GM18867 (cell line): ENCODE data around the gene IL11RA.

Source experiments
- ATAC-seq: cut with Tn5 transposase; IDR thresholded peaks from one replicate; pipeline ENCODE4 v1.9.1; 2021; ENCODE audit warnings: mild to moderate bottlenecking, moderate library complexity; ENCODE audit not compliant: unreplicated experiment

The IL11RA gene

DNA sequence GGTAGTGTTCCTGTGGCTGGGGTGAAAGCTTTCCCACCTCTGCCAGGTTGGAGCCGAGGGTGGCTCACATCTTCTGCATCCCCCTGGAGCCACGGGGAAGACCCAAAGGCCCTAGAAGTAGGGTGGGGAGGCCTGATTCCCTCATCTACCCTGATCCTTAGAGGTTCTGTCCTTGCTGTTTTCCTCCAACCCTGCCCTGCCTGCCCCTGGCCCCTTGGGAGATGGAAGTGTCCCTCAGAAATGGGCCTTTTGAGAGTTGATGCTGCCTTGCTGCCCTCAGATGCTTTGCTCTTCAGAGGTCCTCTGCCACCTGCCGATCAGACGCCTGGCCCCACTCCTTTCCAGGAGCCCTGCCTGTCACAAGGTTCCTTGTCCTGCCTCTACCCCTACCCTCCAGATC, 32.8 kb downstream of the IL11RA start:
- no peak for ATAC-seq

DNA sequence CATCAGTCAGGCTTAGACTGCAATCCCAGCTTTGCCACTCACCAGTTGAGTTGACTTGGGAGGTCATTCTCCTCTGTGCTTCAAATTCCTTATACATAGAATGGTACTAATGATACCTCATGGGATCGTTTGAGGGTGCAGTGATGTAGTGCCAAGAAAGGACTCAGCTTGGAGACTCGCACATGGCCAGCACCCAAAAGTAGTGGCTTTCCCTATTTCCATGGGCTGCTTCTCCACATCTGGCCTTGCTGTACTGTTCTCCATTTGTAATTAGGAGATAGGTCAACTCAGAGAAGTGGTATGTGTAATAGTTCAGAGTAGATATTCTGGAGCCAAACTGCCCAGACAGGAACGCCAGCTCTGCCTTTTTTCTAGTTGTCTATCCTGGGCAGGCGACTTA, 33.6 kb downstream of the IL11RA start:
- no peak for ATAC-seq

DNA sequence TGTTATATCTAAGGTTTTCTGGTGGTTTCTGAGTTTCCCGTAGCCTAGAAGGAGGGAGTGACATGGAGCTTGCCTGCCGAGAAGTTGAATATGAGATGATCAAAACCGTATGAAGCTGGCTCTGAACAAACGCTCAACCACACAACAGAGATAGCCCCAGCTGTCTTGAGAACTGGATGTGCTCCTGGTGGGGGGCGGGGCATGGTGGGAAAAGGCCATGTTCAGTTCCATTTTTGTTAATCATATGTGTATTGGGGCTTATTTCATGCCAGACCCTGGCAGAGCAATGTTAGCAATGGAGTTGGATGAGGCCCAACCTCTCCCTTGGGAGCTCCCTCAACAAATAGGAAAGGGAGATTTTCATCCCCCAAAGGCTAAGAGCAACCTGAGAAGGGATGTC, 34.2 kb downstream of the IL11RA start:
- no peak for ATAC-seq

DNA sequence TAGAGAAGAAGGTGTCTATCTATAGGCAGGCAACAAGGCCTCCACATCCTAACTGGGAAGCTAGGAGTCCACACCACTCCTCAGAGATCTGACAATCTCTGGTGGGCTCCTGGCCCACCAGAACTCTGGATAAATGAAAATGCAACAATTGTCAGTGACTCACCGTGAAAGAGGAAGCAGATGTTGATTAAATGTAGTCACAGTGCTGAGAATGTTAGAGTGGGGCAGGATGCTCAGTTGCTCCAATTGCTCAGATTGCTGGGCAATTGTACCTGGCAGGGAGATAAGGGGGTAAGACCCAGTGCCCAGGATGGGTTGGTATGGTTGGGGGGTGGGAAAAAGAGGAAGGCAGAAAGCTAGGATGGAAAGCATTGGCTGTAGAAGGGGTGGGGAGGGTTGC, 34.7 kb downstream of the IL11RA start:
- ATAC-seq = no peak

DNA sequence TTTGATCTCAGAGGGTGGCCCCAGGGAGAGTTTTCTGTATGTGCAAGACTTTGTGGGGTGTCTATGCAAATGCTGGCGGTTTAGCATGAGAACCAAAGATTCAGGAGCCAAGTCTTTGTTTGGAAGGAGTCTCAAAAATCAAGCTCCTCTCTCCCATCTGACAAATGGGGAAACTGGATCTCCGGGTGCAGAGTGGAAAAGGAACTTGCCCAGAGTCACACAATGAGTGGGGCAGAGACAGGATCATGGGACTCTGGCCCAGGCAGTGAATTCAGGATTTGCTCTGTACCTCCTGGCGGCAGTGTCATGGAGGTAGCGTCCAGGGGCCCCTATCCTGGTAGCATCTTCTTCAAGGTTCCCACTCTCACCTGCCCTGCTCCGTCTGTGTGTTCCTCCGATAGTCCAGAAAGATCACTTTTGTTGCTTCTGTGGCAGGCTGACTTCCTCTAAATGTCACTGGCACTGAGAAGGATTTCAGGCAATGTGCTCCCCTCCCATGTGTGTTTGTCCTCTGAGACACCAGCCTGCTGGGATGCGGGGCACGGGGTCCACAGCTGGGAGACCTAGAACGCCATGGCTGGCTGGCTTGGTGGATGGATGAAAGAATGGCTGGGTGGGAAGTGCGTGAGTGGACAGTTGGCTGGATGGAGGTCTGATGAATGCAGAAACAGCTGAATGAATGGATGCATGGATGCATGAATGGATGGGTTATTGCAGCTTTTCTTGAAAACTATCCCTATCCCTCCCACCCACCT, 35.5 kb downstream of the IL11RA start:
- no peak for ATAC-seq

DNA sequence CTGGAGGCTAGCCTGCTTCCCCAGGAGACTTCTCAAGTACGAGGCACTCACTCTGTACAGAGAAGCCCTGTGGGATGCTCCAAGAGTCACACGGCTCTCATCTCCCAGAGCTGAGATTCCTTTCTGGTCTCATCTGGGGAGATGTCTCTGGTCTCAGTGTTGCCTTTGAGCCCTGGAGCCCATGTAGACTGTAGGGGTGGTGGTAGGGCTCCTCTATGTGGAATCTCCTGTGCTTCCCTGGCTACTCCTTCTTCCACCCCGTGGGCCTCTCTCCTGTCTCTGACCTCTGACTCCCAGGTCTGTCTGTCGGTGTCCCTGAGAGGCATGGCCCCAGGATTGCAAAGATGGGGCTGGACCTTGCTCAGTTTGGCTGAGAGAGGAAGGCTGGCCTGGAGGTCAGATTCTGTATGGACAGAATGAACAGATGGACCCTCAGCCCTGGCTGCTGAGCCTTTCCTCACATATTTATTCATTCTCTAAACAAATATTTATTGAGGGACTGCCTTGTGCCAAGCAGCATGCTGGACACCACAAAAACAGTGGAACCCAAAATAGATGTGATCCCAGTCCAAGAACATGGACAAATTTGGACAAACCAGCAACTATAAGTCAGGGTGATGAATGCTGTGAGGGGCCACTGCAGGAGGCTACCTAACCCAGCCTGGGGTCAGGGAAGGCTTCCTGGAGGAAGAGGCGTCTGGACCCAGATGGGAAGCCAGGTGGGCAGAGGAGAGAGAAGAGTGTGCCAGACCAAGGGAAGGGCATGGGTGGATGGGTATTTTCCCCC, 36.5 kb downstream of the IL11RA start:
- ATAC-seq = no peak

DNA sequence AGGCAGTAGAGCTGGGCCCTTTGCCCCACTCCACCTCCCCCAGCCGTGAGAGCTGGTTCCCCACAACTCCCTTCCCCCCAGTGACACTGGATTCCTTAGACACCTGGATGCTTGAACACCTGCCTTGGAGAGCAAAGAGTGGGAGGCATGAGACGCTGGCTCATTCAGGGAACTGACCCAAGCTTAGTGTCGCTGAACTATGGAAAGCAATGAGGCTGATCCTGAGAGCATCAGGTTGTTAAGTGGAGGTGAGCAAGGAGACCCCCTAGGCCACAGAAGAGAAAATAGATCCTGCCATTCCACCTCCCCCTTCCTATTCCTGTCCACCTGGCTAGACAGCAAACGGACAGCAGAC, 37.1 kb downstream of the IL11RA start:
- ATAC-seq = no peak

DNA sequence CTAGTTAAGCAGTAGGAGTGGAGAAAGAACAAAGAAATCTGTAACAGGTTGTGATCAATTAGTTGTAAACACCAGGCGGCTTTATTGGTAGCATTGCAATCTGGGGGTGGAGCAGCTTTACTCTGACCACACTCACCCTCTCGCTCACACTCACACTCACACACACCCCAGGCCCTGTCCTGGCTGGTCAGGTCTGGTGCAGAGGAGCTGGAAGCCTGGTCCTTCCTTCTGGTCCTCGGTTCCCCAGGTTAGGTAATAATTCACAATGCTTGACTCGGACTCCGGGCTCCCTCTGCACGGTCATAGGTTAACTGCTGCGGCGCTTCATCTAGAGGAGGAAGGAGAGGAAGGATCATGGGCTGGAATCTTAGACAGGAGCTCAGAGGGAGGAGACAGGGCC, 37.5 kb downstream of the IL11RA start:
- ATAC-seq = no peak

DNA sequence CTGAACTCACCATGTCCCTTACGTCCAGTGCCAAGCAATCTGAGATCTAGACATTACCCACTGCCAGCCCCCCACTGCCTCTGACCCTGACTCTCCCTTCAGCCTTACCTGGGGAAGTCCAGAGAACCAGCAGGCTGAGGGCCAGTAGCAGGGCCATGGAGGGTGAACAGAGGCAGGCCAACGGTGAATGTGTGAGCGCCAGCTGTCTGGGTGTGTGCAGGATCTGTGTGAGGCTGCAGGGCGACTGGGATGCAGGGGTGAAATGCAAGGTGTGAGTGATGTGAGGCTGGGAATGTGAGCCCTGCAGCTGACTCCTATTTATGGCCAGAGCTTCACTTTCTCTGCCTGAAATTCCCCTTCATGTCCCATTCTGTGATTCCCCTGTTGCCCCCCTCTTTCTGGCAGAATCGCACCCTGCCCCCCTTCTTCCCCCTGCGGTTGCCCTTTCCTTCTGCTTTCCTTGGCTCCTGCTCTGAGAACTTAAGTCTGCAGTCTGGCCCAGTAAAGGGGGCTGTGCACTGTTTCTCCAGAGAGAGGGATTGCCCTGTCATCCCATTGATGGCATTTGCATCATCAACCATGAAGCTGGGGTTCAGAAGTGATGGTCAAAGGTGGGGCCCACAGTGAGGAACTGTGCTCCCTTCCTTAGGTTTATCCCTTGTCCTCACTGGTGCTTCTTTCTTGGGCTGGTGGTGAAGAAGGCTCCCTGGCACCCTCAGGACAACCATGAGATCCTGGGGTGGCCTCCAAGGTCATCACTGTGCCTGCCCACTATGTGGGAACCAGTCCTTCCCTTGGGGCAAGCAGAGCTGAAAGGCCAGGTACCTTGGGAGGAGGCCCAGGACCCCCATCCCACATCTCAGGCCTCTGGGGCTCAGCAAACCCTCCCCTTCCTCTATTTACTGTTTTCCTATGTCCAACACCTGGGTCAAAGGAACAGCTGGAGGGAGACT, 39.3 kb downstream of the IL11RA start, which contains the start of gene CCL19:
TSS of gene CCL19 (minus strand) at position 294 of the 953 bp plus-strand sequence. CDS start at position 157, 137 bp downstream.
- ATAC-seq = no peak

DNA sequence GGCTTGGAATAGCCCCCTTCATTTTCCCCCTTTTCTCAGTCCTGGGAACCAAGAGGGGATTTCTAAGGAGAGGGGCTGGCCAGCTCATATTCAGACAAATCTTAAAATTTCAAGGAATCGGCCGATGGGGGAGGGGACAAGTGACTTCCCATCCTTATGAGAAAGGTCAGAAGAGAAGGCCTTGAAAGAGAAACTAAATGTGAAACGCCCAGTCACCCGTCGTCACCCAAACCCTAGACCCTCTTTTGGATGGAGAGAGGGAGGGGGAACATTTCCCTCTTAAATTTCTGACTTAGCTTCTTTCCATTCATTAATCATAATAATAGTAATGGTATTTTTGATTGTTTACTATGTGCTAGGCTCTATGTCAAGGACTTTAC, 39.9 kb downstream of the IL11RA start:
- ATAC-seq = no peak

DNA sequence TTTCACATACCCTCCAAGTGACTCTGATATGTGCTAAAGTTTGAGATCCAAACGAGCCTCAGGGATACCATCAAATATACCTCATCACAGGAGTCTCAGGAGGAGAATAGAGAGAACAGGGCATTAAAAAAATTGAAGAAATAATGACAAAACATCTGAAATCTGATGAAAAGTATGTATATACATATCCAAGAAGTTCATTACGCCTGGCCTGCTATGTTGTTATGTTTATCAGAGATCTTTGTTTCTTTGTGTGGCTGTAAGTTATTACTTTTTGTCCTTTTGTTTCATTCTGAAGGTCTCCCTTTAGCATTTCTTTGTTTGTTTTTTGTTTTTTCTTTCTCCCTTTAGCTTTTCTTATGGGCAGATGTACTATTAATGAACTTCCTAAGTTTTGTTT, 41.6 kb downstream of the IL11RA start:
- ATAC-seq = no peak

DNA sequence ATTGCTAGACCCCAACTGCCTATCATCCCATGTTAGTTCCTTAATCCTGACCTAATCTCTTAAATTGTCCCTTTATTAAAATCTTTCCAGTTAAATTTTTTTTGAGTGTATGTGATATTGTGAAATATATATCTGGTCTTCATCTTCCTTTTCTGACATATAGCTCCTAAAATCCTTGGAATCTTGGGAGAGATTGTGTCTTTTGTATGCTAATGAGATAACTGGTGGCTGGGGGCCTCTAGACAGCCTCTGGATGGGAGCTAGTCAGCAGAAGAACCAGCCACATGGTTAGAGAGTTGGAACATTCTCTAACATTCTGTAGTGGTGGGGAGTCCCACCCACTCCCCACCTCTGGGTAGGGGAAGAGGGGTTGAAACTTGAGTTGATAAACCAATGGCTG, 42.8 kb downstream of the IL11RA start:
- no peak for ATAC-seq

DNA sequence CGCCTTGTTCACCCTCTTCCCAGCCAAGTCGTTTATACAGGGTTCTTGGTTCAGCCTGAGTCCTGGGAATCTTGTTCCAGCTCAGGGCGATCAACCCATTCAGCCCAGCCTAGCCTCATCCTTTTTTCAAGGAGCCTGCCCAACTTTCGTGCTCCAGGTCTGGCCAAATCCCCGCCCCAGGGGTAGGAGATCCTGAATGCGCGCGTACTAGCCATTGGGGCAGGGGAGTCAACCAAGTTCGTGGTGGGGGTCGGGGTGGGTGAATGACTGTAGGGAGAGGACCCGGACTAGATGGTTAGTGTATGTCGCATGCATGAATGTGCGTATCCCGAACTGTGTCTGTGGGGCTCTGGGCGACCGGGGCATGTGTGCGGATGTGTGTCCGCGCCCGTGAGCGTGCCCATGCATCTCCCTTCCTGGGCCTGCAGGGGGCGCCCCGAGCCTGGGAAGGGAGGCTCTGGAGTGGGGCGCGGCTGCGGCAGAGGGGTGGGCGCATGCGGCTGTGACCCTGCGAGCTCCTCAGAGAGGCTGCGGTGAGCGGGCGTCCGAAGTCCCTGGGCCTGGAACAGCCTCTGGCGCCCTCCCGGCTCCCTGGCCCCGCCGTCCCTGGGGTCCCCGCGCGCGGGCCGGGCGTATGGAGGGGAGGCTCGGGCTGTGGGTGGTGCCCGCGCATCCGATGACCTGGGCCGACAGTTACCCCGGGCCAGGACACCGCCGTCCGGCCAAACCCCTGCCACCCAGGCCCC, 49.2 kb downstream of the IL11RA start:
- no peak for ATAC-seq

DNA sequence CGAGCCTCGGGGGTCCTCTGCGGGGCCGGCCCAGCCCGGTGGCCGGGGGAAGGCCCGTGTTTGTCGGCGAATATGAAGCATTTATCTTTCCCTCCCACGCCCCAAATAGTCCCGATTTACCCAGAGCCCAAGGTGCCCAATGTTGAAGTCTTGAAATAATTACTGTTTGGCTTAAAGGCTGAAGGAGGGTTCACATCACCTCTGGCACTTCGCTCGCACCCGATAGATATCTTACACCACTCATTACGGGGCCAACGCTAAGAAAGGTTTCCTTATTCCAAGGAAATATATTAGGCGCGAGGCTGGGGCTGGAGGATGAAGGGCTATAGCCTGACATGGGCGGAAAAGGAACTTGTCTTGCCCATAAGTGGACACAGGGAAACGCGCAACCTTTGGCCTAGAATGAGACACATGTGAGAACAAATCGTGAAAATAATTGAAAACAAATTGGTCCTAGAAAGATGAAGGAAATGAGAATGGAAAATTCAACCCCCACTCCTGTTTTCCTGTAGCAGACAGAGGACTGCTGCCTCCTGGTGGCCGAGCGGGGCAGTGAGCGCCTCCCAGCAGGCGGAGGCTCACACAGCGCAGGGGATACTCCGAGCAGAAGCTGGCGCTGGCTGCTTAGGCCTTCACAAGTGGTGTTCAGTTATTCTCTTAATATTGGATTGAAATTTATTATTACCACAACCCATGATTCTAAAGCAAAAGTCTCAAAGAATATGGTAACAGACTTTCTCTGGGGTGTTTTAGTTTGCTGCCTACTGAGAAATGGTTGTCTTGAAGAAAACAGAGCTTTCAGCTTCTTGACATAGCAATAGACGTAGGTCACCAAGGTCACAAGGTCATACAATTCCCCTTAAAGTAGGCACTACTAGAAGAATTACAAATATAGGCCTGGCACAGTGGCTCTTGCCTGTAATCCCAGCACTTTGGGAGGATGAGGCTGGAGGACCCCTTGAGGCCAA, 50.1 kb downstream of the IL11RA start:
- ATAC-seq = peak; percentile 68

DNA sequence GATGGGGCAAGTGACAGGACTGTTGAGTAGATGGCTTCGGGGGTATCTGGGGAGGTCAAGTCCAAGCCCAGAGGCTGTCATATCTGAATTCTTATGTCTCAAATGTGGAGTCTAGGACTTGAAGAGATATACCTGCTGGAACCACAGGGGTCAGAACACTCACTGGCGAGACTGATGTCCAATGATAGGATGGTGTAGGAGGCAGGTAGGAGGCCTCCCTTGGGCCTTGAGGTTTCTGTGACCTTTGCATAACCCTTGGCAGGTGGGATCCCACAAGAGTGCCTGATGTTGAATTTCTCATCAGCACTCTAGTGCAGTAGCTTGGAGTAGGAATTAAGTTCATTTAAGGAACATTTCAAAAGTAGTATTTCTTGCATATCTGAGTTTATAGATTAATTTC, 55.1 kb downstream of the IL11RA start:
- no peak for ATAC-seq

DNA sequence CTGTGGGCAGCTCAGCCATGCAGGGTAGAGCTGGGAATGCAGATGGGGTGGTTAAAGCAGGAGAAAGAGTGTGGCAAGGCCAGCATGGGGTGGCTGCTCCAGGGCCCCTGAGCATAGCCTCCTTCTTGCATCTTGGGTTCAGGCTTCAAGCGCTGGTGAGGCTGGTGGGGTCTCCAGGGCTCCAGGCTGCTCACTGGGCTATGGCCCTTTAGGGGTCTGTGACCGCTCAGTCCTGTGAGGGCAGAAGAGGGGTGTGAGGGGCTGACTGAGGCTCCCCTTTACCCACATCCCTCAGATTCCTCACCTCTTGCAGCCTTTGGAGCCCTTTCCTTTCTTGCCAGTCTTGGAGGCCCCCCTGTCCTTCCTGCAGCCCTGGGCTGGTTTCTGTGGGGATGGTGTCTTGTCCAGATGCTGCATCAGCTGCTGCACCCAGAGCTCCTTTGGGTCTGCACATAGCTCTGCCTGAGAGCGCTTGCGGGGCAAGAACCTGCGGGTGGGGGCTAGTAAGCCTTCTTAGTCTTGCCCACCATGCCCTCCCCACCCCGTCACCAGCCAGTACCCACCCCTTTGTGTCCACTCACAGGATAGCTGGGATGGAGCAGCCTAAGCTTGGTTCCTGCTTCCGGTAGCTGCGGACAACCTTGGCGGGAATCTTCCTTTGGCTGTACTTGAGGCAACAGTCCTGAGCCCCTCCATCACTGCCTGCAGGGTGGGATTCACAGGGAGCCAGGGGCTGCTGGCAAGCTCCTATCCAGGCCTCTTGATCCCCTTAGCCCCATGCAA, 57.4 kb downstream of the IL11RA start:
- no peak for ATAC-seq

DNA sequence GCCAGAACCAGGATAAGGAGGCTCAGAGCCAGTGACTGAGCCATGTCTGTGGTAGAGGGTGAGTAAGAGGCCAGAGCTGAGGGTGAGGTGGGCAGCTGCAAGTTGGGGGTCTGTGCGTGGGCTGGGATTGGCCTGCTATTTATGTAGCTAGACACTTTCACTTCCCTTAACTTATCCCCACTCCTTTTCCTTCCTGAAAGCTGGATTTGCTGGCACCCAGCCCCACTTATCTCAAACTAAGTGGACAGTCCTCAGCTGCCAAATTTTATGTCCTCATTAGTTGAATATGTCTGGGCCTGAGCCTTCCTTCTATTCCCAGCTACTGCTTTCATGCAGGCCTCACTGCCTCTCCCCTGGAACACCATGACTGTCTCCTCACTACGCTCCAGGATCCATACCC, 58.0 kb downstream of the IL11RA start, which contains the start of gene CCL21:
TSS of gene CCL21 (minus strand) at position 114 of the 400 bp plus-strand sequence. CDS start at position 44, 70 bp downstream.
- ATAC-seq = no peak
